Measurements from ENCODE around the gene ATPAF2.

DNA sequence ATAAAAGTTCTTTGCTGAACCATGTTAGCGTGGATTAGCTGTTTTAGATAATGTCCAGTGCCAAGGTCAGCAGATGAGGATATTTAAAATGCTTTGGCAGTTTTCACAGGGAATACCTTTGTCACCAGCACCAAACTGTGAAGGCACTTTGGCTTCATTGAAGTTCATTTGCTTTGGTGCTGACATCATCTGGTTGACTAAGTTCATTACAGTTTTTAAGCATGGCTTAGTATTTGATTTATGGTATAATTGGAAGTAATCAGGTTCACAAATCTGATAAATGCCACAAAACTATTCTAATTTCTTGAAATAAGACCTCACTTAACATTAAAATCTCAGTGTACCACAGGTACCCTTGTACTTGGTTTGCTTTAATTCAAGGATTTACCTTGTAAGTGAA lies 4.5 kb upstream of the ATPAF2 start:
- TF ChIP-seq EGR1 (IDR thresholded peaks at IDR 0.05; ENCODE audit: low read depth in 2 of 2) (no peak), FOXA1 (IDR thresholded peaks at IDR 0.05) (no peak), SP1 (IDR thresholded peaks at IDR 0.05) (no peak), HNF4A (conservative IDR thresholded peaks at IDR 0.05) (no peak), RAD21 (IDR thresholded peaks at IDR 0.05) (peak; percentile 53 to 61), TAF1 (conservative IDR thresholded peaks at IDR 0.05) (no peak), JUND (IDR thresholded peaks at IDR 0.05) (no peak)
- TF ChIP-seq, protein P1, sequence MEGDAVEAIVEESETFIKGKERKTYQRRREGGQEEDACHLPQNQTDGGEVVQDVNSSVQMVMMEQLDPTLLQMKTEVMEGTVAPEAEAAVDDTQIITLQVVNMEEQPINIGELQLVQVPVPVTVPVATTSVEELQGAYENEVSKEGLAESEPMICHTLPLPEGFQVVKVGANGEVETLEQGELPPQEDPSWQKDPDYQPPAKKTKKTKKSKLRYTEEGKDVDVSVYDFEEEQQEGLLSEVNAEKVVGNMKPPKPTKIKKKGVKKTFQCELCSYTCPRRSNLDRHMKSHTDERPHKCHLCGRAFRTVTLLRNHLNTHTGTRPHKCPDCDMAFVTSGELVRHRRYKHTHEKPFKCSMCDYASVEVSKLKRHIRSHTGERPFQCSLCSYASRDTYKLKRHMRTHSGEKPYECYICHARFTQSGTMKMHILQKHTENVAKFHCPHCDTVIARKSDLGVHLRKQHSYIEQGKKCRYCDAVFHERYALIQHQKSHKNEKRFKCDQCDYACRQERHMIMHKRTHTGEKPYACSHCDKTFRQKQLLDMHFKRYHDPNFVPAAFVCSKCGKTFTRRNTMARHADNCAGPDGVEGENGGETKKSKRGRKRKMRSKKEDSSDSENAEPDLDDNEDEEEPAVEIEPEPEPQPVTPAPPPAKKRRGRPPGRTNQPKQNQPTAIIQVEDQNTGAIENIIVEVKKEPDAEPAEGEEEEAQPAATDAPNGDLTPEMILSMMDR (IDR thresholded peaks at IDR 0.05; ENCODE audit: low read depth, low read length, missing input control) = no peak
- TF ChIP-seq, protein P2, sequence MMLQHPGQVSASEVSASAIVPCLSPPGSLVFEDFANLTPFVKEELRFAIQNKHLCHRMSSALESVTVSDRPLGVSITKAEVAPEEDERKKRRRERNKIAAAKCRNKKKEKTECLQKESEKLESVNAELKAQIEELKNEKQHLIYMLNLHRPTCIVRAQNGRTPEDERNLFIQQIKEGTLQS (IDR thresholded peaks at IDR 0.05) = no peak
- TF ChIP-seq, protein P3, sequence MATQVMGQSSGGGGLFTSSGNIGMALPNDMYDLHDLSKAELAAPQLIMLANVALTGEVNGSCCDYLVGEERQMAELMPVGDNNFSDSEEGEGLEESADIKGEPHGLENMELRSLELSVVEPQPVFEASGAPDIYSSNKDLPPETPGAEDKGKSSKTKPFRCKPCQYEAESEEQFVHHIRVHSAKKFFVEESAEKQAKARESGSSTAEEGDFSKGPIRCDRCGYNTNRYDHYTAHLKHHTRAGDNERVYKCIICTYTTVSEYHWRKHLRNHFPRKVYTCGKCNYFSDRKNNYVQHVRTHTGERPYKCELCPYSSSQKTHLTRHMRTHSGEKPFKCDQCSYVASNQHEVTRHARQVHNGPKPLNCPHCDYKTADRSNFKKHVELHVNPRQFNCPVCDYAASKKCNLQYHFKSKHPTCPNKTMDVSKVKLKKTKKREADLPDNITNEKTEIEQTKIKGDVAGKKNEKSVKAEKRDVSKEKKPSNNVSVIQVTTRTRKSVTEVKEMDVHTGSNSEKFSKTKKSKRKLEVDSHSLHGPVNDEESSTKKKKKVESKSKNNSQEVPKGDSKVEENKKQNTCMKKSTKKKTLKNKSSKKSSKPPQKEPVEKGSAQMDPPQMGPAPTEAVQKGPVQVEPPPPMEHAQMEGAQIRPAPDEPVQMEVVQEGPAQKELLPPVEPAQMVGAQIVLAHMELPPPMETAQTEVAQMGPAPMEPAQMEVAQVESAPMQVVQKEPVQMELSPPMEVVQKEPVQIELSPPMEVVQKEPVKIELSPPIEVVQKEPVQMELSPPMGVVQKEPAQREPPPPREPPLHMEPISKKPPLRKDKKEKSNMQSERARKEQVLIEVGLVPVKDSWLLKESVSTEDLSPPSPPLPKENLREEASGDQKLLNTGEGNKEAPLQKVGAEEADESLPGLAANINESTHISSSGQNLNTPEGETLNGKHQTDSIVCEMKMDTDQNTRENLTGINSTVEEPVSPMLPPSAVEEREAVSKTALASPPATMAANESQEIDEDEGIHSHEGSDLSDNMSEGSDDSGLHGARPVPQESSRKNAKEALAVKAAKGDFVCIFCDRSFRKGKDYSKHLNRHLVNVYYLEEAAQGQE (IDR thresholded peaks at IDR 0.05) = no peak
- TF ChIP-seq, protein P4, sequence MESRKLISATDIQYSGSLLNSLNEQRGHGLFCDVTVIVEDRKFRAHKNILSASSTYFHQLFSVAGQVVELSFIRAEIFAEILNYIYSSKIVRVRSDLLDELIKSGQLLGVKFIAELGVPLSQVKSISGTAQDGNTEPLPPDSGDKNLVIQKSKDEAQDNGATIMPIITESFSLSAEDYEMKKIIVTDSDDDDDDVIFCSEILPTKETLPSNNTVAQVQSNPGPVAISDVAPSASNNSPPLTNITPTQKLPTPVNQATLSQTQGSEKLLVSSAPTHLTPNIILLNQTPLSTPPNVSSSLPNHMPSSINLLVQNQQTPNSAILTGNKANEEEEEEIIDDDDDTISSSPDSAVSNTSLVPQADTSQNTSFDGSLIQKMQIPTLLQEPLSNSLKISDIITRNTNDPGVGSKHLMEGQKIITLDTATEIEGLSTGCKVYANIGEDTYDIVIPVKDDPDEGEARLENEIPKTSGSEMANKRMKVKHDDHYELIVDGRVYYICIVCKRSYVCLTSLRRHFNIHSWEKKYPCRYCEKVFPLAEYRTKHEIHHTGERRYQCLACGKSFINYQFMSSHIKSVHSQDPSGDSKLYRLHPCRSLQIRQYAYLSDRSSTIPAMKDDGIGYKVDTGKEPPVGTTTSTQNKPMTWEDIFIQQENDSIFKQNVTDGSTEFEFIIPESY (IDR thresholded peaks at IDR 0.05) = no peak
